HG03060 (cell line): ENCODE data around the gene WSB2.
"Not testable (repeated sequence)": the region's sequence is repeated elsewhere in the genome, so short reads cannot be mapped to it uniquely, and the experiment has no call there.

Source experiments
- ATAC-seq: cut with Tn5 transposase; IDR thresholded peaks from one replicate; pipeline ENCODE4 v1.9.1; 2021; ENCODE audit warnings: low read depth, moderate number of reproducible peaks; ENCODE audit not compliant: unreplicated experiment

The WSB2 gene

GRCh38 chr12:118036672-118037411, 24.1 kb downstream of the WSB2 start:
- no peak for ATAC-seq

DNA sequence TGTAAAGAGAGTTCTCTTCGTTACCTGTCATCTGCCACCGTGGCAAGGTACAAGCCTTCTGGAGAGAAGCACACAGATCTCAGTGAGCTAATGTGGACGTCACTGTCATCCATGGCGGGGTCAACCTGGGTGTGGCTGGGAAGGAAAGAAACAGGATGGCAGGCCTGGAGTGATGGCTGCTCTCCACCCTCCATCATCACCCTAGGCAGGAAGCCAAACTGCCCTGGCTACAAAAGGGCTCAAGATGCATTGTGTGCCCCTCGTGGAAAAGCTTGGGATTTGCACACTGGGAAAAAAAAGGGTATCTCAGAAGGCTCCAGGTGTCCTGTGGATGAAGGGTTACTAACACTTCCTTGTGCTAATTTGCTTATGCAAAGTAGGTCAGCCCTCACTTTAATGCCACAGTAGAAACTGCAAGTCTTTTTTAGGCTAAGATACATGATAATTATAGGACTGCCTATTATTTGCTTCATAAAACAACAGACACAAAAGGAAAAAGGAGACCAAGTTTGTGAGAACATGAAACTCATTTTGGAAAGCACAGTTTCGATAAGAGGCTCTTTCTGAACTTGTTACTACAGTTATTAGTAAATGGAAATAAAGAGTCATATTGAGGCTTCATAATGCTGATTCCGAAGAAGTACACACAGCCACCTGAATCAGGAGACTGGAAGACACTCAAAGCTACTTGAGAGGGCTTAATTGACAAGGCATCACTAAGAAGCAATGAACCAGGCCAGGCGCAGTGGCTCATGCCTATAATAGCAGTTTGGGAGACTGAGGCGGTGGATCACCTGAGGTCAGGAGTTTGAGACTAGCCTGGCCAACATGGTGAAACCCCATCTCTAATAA, 25.6 kb downstream of the WSB2 start:
- ATAC-seq: peak; percentile 88

GRCh38 chr12:118034429-118035189, 26.4 kb downstream of the WSB2 start:
- ATAC-seq: no peak

DNA sequence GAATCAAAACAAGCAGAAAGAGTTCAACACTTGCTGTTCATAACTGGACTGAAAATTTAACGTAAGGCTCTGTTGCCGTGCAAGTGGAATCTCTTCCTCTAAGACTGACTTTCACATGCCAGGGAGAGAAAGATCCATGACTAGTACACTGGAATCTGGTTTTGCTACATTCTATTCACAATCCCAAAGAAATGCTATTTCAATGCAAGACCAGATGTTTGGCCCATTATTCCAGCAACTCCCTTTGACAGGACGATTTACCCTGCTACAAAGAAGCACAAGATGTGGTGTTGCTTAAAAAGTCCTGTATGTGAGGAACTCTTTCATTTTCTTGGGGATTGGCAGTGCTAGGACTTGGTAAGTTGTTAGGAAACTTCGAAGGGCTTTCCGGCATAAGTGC, 27.1 kb downstream of the WSB2 start:
- no peak for ATAC-seq

DNA sequence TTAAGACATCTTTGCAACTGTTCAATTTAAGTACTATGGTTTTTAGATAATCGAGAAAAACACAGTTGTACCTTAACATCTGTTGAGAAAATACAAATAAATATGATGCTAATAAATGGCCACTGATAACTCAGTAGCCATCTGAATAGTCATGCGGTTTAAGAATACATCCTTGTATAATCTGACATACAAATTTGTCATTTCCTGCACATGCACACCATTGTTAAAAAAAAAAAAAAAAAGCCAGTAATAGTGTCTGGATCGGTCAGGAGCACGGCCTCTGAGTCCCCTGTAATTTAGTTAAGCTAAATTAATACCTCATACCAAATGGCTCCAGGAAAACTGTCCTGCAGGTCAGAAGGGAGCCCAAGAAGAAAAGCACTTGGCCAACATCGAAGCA, 27.7 kb downstream of the WSB2 start:
- ATAC-seq: no peak

DNA sequence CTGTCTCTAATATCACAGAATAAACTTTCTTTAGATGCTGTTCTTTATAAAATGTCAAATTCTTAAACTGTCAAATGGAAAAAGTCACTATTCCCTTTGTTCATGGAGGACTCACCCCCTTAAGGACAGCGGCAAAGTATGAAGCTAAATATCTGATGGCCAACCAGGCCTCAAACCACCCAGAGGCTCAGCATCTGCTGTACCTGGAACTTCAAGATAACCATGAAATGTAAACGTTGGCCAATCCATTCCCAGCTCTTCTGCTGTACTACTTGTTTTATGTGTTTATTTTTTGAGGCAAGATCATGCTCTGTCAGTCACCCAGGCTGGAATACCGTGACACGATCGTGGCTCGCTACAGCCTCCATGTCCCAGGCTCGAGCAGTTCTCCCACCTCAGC, 28.8 kb downstream of the WSB2 start:
- no peak for ATAC-seq

- ATAC-seq: no peak
Observed at GRCh38 chr12:118029166-118029565, 31.8 kb downstream of the WSB2 start.

- ATAC-seq: no peak
Observed at GRCh38 chr12:118025168-118025567, 35.8 kb downstream of the WSB2 start.

DNA sequence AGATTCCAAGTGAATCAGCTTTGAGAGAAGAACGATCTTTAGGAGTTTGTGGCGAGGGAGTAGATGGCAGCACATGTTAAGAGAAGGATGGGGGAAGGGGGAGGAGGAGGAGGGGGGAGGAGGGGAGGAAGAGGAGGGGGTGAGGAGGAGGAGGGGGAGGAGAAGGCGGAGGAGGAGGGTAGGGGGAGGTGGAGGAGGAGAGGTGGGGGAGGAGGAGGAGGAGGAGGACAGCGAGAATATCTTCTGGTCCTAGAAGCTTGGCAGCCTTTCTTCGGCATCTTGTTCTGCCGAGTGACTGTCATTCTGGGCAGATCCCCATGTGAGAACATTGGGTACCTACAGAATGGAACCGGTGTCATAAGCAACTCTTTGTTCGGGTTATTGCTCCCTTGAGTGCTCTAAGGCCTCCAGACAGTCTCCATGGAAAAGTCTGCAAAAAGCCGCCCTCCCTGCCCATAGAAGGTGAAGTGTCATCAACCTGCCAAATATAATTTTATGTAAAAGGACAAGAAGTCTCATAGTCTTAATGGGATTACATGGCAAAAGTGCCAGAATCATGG, 37.6 kb downstream of the WSB2 start:
- no peak for ATAC-seq

DNA sequence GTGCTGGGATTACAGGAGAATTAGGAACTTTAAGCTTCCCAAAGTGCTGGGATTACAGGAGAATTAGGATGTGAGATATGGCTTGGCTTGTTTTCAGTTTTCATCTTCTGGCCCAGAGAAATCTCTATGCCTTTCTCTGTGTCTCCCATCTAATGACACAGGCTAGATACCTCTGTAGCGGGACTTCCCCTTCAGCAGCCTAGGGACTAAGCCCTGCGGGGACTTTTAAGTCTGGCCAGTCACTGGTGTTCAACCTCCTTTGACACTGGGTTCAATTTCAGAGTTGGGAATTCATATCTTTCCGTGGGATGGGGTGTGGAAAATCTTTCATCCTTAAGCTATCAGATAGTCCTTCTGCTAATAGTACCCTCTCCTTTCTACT, 38.3 kb downstream of the WSB2 start:
- ATAC-seq: no peak

- not testable (repeated sequence) for ATAC-seq
Observed at GRCh38 chr12:118022097-118022727, 38.8 kb downstream of the WSB2 start.

- ATAC-seq: no peak
Observed at GRCh38 chr12:118020036-118020435, 40.9 kb downstream of the WSB2 start.

DNA sequence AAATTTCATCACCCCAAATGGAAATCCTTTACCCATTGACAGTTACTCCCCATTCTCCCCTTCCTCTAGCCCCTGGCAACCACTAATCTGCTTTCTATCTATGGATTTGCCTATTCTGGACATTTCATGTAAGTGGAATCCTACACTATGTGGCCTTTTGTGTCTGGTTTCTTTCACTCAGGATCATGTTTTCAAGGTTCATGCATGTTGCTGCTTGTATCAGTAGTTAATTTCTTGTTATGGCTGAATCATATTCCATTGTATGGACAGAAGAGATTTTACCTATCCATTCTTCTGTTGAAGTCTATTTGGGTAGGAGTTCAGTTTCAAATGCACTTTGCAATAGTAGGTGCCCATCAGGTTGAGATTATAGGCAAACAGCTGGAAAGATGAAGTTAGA, 43.1 kb downstream of the WSB2 start:
- ATAC-seq: no peak

DNA sequence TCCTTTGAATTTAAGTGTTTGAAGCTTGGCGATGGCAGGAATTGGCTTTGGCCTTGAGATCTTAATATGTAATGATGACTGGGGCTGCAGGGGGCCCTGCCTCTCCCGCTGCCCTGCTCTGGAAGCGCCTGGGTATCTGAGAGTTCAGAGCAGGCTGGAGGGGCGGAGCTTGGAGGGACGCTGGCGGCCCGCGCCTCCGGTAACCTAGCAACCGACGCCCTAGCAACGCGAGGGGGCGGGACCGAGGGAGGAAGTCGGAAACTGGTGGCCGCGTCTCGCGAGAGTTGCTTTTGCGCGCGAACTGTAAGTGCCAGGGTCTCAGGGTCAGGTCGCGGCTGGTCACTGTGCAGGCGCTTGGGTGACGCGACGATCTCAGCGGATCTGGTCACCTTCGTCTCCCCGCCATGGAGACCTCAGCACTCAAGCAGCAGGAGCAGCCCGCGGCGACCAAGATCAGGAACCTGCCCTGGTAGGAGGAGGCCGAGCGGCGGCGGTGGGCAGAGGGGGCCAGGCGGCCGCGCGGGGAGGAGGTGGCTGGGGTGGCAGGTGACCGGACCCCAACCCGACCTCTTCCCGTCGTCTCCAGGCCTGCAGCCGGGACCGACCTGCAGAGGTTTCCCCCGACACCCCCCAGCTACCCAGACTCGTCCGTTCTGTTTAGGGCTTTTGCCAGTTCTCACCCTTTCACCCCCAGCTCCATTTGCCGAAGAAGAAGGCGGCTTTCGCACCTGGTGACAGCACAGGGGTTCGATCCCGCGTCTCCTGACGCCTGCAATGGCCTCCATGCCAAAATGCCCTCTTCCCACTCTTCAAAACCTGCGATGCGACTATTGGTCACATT, 44.3 kb downstream of the WSB2 start, which contains the start of gene RFC5:
RFC5 (plus strand) TSS at position 280 of the 841 bp plus-strand sequence; CDS start at position 405, 125 bp downstream.
- peak; percentile 92 for ATAC-seq

DNA sequence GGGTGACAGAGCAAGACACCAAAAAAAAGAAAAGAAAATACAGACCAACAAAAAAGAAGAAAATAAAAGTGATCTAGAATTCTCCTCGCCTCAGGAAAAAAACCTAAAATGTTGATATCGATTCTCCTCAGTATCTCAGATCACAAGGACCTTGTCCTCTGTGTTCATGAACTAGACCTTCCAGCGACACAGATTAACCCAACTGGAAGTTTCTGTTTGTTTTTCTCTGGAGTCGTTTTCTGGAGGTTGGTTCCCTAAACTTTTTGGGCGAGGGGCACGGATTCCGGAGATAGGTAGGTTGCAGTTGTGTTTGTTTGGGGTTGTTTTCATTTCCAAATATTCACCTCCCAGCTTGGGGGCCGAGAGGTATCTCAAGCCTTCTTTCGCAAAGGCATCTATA, 45.0 kb downstream of the WSB2 start:
- no peak for ATAC-seq

DNA sequence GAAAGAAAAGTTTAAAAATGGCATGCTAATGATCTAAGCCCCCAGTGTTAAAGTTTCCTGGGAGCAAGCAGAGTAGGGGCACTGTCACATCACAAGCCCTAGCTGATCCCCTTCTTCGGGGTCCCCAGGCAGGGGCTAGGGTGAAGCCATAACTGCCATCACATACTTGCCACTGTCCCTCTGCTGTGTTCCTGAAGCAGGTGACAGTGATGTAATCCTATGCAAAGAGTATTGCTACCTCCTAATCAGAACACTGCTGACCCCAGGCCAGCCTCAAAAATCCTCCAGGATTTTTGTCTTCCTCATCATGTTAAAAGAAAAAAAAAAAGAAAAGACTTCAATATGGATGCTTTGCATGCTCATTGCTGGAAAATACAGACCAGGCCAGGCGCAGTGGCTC, 45.7 kb downstream of the WSB2 start:
- no peak for ATAC-seq

- ATAC-seq: no peak
Observed at GRCh38 chr12:118013283-118013682, 47.7 kb downstream of the WSB2 start.

- no peak for ATAC-seq
Observed at GRCh38 chr12:118011961-118012360, 49.0 kb downstream of the WSB2 start.

DNA sequence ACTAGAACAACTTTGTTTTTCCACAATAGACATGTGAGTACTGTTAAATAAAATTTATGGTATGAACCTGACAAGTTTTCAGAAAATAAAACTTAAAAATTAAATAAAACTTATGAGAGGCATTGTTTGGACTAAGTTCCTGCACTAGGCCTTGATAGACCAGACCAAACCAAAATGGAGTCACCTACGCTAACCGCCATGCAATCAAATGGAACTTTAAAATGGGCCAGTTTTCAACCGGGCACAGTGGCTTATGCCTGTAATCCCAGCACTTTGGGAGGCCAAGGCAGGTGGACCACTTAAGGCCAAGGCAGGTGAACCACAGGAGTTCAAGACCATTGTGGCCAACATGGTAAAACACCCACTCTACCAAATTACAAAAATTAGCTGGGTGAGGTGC, 49.6 kb downstream of the WSB2 start:
- no peak for ATAC-seq
